ENCODE results near the gene GRIA1. TPM values are rescaled to one million over a fixed set of nuclear protein-coding genes. Genes with fewer than 3 reads are reported as not detected.

Gene GRIA1
- total and polyA plus RNA-seq, 10 of the 15 experiments (the other 5 are each of a cell fraction or from before 2014, with no cell fraction given), result 0.04 to 0.18 (median 0.04) TPM; not detected in 7

DNA sequence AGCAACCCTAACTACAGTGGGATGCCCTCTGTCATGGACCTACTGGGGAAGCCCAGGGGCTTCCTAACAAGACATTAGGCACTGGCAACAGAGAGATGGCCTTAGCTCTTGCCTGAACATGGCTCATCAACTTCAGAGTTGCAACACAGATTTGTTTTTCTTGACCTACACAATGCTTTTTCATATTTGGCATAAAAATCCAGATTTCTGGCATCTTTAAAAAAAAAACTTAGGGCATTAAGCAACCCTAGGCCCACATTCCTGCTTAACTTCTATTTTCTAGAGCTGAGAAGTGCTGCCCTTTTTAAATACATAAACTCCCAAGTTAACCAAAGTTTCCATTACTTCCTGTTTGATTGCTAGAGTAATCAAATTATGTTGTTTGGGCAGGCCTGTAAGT, 8.0 kb downstream of the GRIA1 start:
- ATAC-seq (no peak), DNase-seq (ENCODE audit: low read depth, low spot score) (no peak), FAIRE-seq (no peak)
- H3K9me3 ChIP-seq (replicated peaks; ENCODE audit: control insufficient read depth, insufficient read depth, low read length), result no peaks in the 10 kb centered on the region
- POLR2A ChIA-PET, result no interaction called here
- no peak overlapping the region for H3K4me2 ChIP-seq (ENCODE audit: control insufficient read depth, insufficient read depth)
- H3K79me2 ChIP-seq (ENCODE audit: control insufficient read depth, insufficient read depth, low read length), result no peaks in the 10 kb centered on the region
- no peak overlapping the region for H3K9ac ChIP-seq (ENCODE audit: control insufficient read depth, insufficient read depth, low read length)
- RAD21 ChIA-PET (ENCODE audit: unreplicated experiment), result interaction anchor here (4.4 kb wide), 1 partner anchor 467 kb away, joined by 25 read pairs; no protein-coding TSS in a partner anchor
- H3K27me3 ChIP-seq (replicated peaks in 1 of 2; ENCODE audit: control insufficient read depth in 2 of 2, insufficient read depth in 2 of 2, low read length in 1 of 2), result no peaks in the 10 kb centered on the region
- in situ Hi-C loops (cut with MboI), result no loop called here
- H2AFZ ChIP-seq (ENCODE audit: control insufficient read depth, low read depth, low read length), result no peak overlapping the region
- CTCF ChIA-PET, result interaction anchor here (1.1 to 9.3 kb wide), 3 partner anchors 10 to 466 kb away, joined by 4 to 65 read pairs (median 6); no protein-coding TSS in a partner anchor
- H3K27ac ChIP-seq (ENCODE audit: control insufficient read depth, insufficient read depth), result no peak overlapping the region
- H3K4me1 ChIP-seq (ENCODE audit: control insufficient read depth, insufficient read depth, low read length), result no peaks in the 10 kb centered on the region
- no TSS peak for BruUV-seq (replicated peaks)
- no peaks in the 10 kb centered on the region for H4K20me1 ChIP-seq (ENCODE audit: control insufficient read depth, insufficient read depth)
- SMC1A ChIA-PET (ENCODE audit: uncharacterized antibody, unreplicated experiment), result no interaction called here
- no peaks in the 10 kb centered on the region for H3K36me3 ChIP-seq (ENCODE audit: control insufficient read depth in 2 of 2, insufficient read depth in 2 of 2, low read length in 1 of 2)
- TF ChIP-seq ZBED1 (IDR thresholded peaks at IDR 0.05; ENCODE audit: borderline replicate concordance) (no peak), RELA (IDR thresholded peaks at IDR 0.05; ENCODE audit: borderline replicate concordance, partially characterized antibody) (no peak), FOS (IDR thresholded peaks at IDR 0.05; ENCODE audit: borderline replicate concordance, extremely low read depth, insufficient read length) (no peak), CHD1 (IDR thresholded peaks at IDR 0.05; ENCODE audit: low read depth, low read length) (no peak), ETV6 (conservative IDR thresholded peaks at IDR 0.05 in 1 of 2, IDR thresholded peaks at IDR 0.05 in 1 of 2; ENCODE audit: borderline replicate concordance in 1 of 2, low read depth in 1 of 2) (no peak), ZNF622 (IDR thresholded peaks at IDR 0.05) (no peak), NRF1 (conservative IDR thresholded peaks at IDR 0.05; ENCODE audit: low read depth, low read length) (no peak), NR2C1 (IDR thresholded peaks at IDR 0.05) (no peak), EP300 (IDR thresholded peaks at IDR 0.05; ENCODE audit: borderline replicate concordance in 1 of 2, control insufficient read depth in 1 of 2, low read depth in 2 of 2, low read length in 2 of 2) (no peak), ESRRA (IDR thresholded peaks at IDR 0.05; ENCODE audit: low read length) (no peak), ZNF207 (IDR thresholded peaks at IDR 0.05; ENCODE audit: borderline replicate concordance) (no peak)
- TF ChIP-seq, protein P1, sequence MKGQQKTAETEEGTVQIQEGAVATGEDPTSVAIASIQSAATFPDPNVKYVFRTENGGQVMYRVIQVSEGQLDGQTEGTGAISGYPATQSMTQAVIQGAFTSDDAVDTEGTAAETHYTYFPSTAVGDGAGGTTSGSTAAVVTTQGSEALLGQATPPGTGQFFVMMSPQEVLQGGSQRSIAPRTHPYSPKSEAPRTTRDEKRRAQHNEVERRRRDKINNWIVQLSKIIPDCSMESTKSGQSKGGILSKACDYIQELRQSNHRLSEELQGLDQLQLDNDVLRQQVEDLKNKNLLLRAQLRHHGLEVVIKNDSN (IDR thresholded peaks at IDR 0.05; ENCODE audit: borderline replicate concordance, extremely low read length, insufficient read depth, low read depth, low read length), result no peak
- TF ChIP-seq, protein P2, sequence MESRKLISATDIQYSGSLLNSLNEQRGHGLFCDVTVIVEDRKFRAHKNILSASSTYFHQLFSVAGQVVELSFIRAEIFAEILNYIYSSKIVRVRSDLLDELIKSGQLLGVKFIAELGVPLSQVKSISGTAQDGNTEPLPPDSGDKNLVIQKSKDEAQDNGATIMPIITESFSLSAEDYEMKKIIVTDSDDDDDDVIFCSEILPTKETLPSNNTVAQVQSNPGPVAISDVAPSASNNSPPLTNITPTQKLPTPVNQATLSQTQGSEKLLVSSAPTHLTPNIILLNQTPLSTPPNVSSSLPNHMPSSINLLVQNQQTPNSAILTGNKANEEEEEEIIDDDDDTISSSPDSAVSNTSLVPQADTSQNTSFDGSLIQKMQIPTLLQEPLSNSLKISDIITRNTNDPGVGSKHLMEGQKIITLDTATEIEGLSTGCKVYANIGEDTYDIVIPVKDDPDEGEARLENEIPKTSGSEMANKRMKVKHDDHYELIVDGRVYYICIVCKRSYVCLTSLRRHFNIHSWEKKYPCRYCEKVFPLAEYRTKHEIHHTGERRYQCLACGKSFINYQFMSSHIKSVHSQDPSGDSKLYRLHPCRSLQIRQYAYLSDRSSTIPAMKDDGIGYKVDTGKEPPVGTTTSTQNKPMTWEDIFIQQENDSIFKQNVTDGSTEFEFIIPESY (IDR thresholded peaks at IDR 0.05), result no peak
- H3K4me3 ChIP-seq, result no peak overlapping the region
- intact Hi-C loops (cut with micrococcal nuclease; ENCODE audit: unreplicated experiment), result no loop called here

Data from GM12878 (cell line).